Natural killer cell treated with Interleukin-12 subunit alpha and Interleukin-12 subunit beta and Interleukin-15 and Interleukin-18, amount 100 ng/mL, for 72 hours (primary cell): ENCODE data around the gene APBB1. TPM values are rescaled to one million over a fixed set of nuclear protein-coding genes. Genes with fewer than 3 reads are reported as not detected.
A peak's percentile ranks its signal among the peaks of the same experiment; 100 is the strongest.

ENCODE experiments used
- ATAC-seq, 2 donors: fragments of 150-1000 bp; cut with Tn5 transposase in 1 of 2; sonication (Bioruptor Pico), chemical (Tn5 transposase) in 1 of 2; 2 replicates each; pipeline ENCODE4 v1.10.0; 2021
- DNase-seq: peaks from one replicate; pipeline ENCODE4 v3.0.0; 2022; ENCODE audit warnings: low spot score
- H3K27ac Mint-ChIP-seq, 2 donors: 1 replicate in 1 of 2; 2 replicates in 1 of 2; pipeline ENCODE4 v1.8.0; 2022; ENCODE audit warnings: mixed read lengths in 2 of 2, mild to moderate bottlenecking in 1 of 2, moderate library complexity in 1 of 2
- H3K27me3 Mint-ChIP-seq, 2 donors: 1 replicate in 1 of 2; 2 replicates in 1 of 2; pipeline ENCODE4 v1.8.0; 2022; ENCODE audit warnings: mixed read lengths in 2 of 2
- H3K36me3 Mint-ChIP-seq: one replicate; pipeline ENCODE4 v1.8.0; 2022; ENCODE audit warnings: mixed read lengths
- H3K4me1 Mint-ChIP-seq, 2 donors: 1 replicate in 1 of 2; 2 replicates in 1 of 2; pipeline ENCODE4 v1.8.0; 2022; ENCODE audit warnings: low read depth in 2 of 2, mixed read lengths in 2 of 2, mild to moderate bottlenecking in 1 of 2
- H3K4me3 Mint-ChIP-seq: one replicate; pipeline ENCODE4 v1.8.0; 2022; ENCODE audit warnings: mixed read lengths
- H3K9me3 Mint-ChIP-seq: 2 replicates; pipeline ENCODE4 v1.8.0; 2022; ENCODE audit warnings: mixed read lengths
- total RNA-seq, 2 donors: library from RNA; stranded (reverse); gene quantifications; one replicate each; pipeline ENCODE4 v1.2.3, GENCODE V29; 2022

APBB1 gene
- total RNA-seq, result 10 to 100 TPM; 25.5 to 27.5 TPM

DNA sequence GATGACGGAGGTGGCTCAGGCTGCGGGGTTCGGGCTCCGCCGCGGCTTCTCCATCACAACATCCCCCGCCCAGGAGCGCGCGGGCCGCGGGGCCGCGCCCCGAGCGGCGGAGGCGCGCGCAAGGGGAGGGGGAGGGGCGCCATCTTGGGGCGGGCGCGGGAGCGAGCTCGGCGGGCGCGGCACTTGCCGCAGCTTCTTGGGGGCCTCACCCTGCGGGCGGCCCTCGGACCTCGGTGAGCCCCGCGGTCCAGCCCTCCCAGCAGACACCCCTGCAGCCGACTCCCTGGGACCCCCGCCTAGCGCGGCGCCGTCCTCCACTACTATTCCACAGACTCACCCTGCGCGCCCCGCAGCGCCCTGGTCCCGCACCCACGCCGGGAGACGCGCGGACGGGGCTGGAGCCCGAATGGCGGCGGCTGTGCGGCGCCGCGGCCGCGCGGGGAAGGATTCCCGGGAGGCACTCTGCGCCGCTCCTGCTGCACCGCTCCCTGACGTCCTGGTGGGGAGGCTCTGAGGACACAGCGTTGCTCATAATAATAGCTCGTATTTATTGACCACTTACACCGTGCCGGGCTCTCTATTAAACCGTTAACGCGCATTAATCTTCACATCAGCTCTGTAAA is at the start of gene APBB1:
TSS of gene APBB1 (minus strand) at position 86 of the 623 bp plus-strand sequence. CDS start 7,747 bp downstream, outside the sequence.
- Mint-ChIP-seq H3K27me3 (peaks cover 17 to 30% of the 10 kb centered on the region in 2 donors), H3K4me3 (peak within 1 kb of the TSS; percentile 80), H3K27ac (peak within 1 kb of the TSS in 1 of 2 donors; percentile 43), H3K36me3 (no peaks in the 10 kb centered on the region), H3K9me3 (no peaks in the 10 kb centered on the region), H3K4me1 (peaks cover 2 to 5% of the 10 kb centered on the region in 2 donors)
- DNase-seq, result peak; percentile 75
- peak; percentile 87 for ATAC-seq

DNA sequence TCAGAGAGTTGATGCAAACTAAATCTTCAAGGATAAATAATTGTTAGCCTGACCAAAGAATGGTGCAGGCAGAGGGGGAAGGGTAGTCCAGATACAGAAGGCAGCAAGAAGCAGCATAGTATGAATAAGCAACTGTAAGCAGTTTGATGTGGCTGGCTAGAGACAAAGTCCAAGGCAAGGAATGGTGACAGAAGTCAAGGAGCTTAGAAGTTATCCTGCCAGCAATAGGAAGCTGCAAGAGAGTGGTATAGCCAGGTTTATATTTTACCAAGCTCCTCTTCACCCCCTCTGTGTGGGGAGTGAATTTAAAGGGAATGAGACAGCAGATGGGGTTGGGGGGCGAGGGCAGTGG is 40.2 kb upstream of the APBB1 start:
- Mint-ChIP-seq H3K27ac (no peak overlapping the region), H3K36me3 (no peaks in the 10 kb centered on the region), H3K9me3 (no peaks in the 10 kb centered on the region), H3K4me3 (no peak overlapping the region), H3K27me3 (no peaks in the 10 kb centered on the region), H3K4me1 (no peaks in the 10 kb centered on the region)
- ATAC-seq (no peak), DNase-seq (no peak)

DNA sequence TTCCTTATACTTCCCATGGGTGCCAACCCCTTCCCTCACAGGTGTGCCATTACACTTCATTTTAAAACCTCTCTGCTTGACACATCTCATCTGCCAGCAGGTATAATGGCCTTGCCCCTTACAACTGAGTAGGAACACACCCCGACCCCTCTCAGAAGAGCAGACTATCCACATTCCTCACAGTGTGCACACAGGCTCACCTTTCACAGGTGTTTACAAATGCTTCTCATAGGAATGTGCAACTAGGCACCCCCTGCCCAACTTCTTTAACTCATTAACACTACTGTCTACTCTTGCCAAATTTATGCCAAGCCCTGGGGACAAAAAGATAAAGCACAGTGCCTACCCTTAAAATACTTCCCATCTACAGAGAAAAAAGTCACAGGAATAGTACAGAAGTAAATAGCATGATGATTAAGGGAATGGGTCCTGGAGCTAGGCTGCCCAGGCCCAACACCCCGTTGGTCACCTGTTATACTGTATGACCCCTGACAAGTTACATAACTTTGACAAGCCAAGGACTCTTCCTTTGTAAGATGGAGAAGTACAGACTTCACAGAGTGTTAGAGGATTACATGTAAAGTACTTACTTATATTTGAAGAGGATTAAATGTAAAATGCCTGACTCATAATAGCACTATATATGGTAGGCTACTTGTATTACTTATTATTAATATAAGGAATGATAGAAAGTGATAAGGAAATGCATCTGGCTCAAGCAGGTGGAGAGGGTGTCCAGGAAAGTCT is 39.6 kb upstream of the APBB1 start:
- Mint-ChIP-seq H3K4me3 (no peak overlapping the region), H3K27me3 (no peaks in the 10 kb centered on the region), H3K4me1 (no peaks in the 10 kb centered on the region), H3K9me3 (no peaks in the 10 kb centered on the region), H3K27ac (no peak overlapping the region), H3K36me3 (no peaks in the 10 kb centered on the region)
- peak in 1 of 2 donors; percentile 15 for ATAC-seq
- no peak for DNase-seq

DNA sequence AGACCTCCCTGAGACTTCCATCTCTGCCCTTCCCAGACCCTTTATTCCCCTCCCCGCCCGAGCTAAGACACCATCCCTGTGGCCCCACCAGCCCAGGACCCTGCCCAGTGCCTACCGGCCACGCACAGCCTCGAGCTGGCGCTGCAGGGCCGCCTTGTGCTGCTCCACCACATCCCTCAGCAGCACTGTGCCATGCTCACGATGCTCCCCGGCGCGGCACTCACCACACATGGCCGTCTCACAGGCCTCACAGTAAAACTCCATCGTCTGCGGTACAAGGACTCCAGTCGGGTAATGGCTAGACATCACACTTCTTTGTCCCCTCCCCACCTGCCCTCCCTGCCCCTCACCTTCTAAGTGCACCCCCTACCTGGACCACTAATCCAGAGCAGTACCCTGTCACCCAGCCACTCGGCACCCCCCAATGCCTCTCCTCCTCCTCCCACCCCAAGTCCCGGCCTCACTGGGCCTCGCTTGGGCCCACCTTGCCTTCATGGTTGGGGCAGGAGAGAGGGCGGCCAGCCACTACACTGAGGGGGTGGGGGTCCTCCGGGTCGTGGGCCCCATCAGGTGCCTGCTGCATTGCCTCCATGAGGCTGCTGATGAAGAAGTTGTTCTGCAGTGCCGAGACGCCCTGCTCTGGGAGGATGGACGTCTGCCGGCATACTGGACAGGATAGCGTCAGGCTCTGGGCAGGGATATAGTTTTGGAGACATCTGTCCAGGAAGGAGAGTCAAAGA is 38.9 kb upstream of the APBB1 start:
- Mint-ChIP-seq H3K4me3 (no peak overlapping the region), H3K36me3 (no peaks in the 10 kb centered on the region), H3K9me3 (no peaks in the 10 kb centered on the region), H3K27me3 (no peaks in the 10 kb centered on the region), H3K27ac (no peak overlapping the region), H3K4me1 (no peaks in the 10 kb centered on the region)
- DNase-seq (no peak), ATAC-seq (peak; percentile 8 to 33)

DNA sequence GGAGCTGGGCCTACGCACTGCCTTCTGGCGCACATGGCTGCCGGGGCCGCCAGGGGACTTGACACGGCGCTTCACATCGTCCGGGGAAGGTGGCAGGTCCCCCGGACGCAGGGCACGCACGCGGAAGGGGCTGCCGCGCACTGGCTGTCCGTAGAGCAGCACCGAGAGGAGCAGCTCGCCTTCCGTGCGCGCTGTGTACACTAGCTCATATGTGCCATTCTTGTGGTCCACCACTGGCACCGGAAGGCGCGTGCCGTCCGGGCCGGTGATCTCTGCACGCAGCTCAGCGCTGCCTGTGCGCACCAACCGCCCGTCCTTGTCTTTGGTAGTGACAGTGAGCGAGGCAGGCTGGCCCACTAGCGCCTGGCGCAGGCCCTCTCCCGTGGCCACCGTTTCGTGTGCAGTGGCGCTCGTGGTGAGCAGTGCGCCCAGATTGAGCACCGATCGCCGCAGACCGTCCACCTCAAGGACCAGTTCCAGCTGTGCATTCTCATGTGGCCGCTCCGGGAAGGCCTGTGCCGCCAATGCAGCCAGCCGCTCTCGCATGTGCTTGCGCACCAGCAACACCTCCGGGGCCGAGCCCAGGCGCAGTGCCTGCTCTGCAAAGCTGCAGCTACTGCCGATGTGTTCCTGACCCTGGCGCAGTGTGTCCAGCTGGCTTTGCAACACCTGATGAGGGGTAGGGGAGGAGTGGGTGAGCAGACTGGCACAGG is 37.6 kb upstream of the APBB1 start:
- no peak for DNase-seq
- ATAC-seq, result no peak
- no peak overlapping the region for H3K4me3 Mint-ChIP-seq
- no peaks in the 10 kb centered on the region for H3K4me1 Mint-ChIP-seq
- H3K27me3 Mint-ChIP-seq, result no peaks in the 10 kb centered on the region
- no peaks in the 10 kb centered on the region for H3K9me3 Mint-ChIP-seq
- no peaks in the 10 kb centered on the region for H3K36me3 Mint-ChIP-seq
- H3K27ac Mint-ChIP-seq, result no peak overlapping the region

DNA sequence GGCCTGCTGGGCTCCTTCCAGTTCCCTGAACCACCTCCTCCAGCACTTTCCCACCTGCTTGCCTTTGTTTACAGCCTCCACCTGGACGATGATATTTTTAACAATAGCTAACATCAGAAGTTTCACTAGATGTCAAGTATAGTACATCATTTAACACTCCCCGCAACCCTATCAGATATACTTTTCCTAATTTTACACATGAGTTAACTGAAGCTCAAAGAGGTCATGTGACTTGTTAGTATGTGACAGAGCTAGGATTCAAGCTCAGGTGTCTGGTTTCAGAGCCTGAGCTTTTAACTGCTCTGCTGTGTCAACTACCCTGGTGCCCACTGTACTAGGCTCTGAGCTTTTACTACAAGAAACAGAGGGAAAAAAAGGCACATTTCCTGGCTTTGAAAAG is 36.2 kb upstream of the APBB1 start:
- no peaks in the 10 kb centered on the region for H3K36me3 Mint-ChIP-seq
- no peak overlapping the region for H3K27ac Mint-ChIP-seq
- ATAC-seq (no peak), DNase-seq (no peak)
- H3K9me3 Mint-ChIP-seq, result no peaks in the 10 kb centered on the region
- no peaks in the 10 kb centered on the region for H3K4me1 Mint-ChIP-seq
- H3K27me3 Mint-ChIP-seq, result no peaks in the 10 kb centered on the region
- no peak overlapping the region for H3K4me3 Mint-ChIP-seq

DNA sequence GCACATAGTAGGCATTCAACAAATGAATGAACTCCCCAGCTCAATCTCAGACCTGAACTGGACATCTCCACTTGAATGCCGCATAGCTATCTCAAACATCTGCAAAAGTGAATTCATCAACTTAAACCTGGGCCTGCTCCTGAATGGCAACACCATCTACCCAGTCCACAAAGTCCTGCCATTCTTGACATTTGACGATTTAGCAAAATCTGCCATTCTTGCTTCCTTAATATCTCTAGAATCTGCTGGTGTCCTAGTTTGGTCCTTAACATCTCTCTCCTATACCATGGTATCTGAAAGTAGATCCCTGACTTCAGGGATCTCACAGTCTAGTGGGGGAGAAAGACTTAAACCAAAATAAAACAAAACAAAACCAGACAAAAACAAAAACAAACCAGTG is 34.3 kb upstream of the APBB1 start:
- Mint-ChIP-seq H3K27me3 (no peaks in the 10 kb centered on the region), H3K4me1 (no peaks in the 10 kb centered on the region), H3K9me3 (no peaks in the 10 kb centered on the region), H3K27ac (no peak overlapping the region), H3K4me3 (no peak overlapping the region), H3K36me3 (no peaks in the 10 kb centered on the region)
- DNase-seq, result no peak
- no peak for ATAC-seq

DNA sequence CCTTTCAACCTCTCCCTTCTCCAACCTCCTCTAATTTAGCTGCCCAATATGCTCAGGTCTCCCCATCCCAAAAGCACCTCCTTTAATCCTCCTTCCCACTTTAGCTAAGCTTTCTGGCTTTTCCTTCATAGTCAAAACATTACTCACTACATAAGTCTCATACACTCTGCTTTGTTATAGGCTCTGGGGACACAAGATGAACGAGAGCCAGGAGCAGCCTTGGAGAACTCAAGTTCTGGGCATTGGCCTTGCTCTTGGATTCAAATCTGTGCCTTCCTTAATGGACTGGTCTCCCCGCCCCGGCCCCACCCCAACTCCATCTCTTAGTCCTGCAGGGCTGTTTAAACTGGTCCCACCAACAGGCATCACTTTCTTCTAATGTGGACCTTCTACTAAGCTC is 33.3 kb upstream of the APBB1 start:
- Mint-ChIP-seq H3K36me3 (no peaks in the 10 kb centered on the region), H3K27me3 (no peaks in the 10 kb centered on the region), H3K27ac (no peak overlapping the region), H3K4me3 (no peak overlapping the region), H3K4me1 (no peaks in the 10 kb centered on the region), H3K9me3 (no peaks in the 10 kb centered on the region)
- ATAC-seq, result no peak
- DNase-seq, result no peak

DNA sequence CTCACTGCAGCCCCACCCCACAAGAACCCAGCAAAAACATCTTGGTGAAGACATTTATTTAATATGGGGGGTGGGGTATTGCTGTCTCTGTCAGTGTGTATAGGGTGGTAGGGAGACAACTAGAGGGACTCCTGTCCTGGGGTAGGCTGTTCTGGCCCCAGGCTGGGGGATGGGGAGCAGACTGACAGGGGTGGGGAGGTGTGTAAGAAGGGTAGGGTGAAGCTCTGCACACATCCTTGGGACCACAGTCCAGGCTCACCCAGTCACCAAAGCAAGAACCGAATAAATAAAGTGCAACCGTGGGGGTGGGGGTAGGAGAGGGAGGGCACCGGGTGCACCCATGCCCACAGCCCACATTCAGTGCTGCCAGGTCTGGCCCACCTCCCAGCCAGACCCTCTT is 29.7 kb upstream of the APBB1 start:
- H3K27ac Mint-ChIP-seq, result no peak overlapping the region
- DNase-seq (no peak), ATAC-seq (no peak)
- no peak overlapping the region for H3K4me3 Mint-ChIP-seq
- H3K9me3 Mint-ChIP-seq, result no peaks in the 10 kb centered on the region
- no peaks in the 10 kb centered on the region for H3K4me1 Mint-ChIP-seq
- no peaks in the 10 kb centered on the region for H3K36me3 Mint-ChIP-seq
- H3K27me3 Mint-ChIP-seq, result no peaks in the 10 kb centered on the region

DNA sequence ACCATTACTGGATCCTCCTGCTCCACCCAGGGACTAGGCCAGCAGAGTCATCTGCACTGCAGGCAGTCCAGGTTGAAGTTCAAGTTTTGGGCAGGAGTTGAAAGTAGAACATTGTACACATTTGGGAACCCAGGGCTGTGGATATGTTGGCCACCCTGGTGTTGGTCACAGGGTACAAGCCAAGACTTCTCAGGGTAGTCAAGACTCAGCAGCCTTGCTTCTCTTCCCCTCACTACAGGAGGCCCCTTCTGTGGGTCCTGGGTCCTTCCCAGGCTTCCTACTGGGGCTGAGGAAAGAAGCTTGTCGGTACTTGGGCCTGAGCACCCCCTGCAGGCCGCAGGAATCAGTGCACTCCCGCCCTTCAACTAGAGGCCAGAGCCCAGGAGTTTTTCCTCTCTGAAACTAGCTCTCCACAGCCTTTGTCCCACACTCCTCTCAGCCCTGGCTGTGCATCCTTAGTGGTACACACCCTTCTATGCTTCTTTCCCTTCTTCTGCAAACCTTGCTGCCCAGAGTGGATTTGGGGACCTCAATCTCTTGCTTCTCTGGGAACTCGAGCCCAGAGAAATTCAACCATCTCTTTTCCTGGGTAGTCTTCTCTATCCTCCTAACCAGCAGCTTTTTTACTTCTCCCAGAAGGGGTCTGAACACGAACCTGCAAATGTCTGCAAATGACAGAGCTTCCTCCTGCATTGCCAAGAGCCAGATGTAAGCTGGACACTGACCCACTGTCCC is 24.5 kb upstream of the APBB1 start:
- no peaks in the 10 kb centered on the region for H3K27me3 Mint-ChIP-seq
- no peak overlapping the region for H3K4me3 Mint-ChIP-seq
- no peaks in the 10 kb centered on the region for H3K4me1 Mint-ChIP-seq
- H3K27ac Mint-ChIP-seq, result no peak overlapping the region
- DNase-seq, result peak; percentile 68
- ATAC-seq, result peak; percentile 78 to 84
- H3K9me3 Mint-ChIP-seq, result no peaks in the 10 kb centered on the region
- H3K36me3 Mint-ChIP-seq, result no peaks in the 10 kb centered on the region

DNA sequence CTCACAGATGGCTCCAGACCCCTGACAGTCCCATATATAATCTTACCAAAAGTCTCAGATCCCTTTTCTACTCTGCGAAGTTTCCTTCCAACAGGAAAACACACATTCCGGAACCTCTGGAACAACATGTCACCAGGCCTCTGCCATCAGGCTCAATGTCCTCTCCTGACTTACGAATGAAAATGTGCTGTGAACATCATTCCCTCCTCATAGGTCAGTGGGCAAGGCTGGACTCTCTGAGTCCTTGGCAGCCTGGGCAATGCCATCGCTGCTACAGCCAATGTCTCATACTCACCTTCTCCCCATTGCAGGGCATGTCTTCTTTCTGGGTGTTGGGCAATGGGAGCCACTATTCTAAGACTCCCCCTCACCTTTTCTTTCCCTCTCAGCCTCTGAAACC is 23.5 kb upstream of the APBB1 start:
- Mint-ChIP-seq H3K27me3 (no peaks in the 10 kb centered on the region), H3K27ac (no peak overlapping the region), H3K9me3 (no peaks in the 10 kb centered on the region), H3K4me1 (no peaks in the 10 kb centered on the region), H3K36me3 (no peaks in the 10 kb centered on the region), H3K4me3 (no peak overlapping the region)
- DNase-seq (no peak), ATAC-seq (no peak)

DNA sequence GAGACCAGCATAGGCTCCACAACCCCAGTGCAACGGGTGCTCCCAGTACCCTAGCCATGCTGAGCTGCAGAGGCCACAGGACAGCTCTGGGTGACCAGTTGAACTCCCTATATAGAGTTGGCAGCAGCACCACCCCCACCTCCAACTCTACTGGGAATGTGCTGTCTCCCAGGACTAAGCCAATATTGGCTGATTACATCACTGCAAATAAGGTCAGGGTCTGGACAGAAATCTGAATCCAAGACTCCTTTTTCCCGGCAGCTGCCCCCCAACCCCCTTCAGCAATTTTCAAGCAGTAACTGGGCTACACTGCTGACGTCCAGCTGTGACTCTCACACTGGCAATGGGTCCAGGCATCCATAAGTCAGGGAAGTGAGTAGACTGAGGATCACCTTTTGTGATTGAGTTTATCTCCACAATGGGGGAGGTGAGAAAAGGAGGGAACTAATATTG is 22.0 kb upstream of the APBB1 start, which contains the start of gene HPX:
TSS of gene HPX (minus strand) at position 82 of the 453 bp plus-strand sequence. CDS start at position 58, 24 bp downstream.
- no peak within 1 kb of the TSS for H3K27ac Mint-ChIP-seq

DNA sequence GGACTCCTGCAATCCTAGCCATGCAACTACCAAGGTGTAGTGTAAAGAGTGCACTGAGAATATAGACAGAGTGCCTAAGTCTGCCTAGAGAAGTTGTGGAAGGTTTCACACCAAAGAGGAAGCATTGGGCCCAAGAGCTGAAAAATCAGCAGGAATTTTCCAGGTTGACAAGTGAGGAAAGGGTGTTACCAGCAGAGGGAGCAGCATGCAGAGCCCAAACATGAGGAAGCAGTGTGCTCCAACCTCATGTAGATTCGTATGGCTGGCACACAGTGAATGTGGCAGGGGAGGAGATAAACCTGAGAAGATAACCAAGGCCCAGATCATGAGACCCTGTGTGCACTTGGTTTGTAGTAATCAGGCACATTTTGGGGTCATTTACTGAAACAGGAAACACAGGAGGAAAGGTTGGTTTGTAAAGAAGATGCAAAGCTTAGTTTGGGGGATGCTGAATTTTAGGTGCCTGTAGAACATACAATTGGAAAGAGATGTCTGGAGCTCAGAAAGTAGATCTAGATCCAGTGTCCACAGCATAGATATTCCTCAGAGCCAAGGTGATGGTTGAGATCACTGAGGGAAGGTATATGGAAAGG is 20.2 kb upstream of the APBB1 start:
- Mint-ChIP-seq H3K4me3 (no peak overlapping the region), H3K27ac (no peak overlapping the region), H3K4me1 (peaks cover 3 to 5% of the 10 kb centered on the region in 2 donors), H3K9me3 (no peaks in the 10 kb centered on the region), H3K27me3 (peaks cover 0 to 2% of the 10 kb centered on the region in 2 donors), H3K36me3 (no peaks in the 10 kb centered on the region)
- ATAC-seq (no peak), DNase-seq (no peak)

More for the DNA sequence above, 22.0 kb upstream of the APBB1 start, which contains the start of gene HPX:
- H3K36me3 Mint-ChIP-seq, result no peaks in the 10 kb centered on the region
- DNase-seq (no peak), ATAC-seq (no peak)
- H3K4me3 Mint-ChIP-seq, result no peak within 1 kb of the TSS
- peaks cover 0 to under 1% of the 10 kb centered on the region in 2 donors for H3K27me3 Mint-ChIP-seq
- peaks cover under 1 to 2% of the 10 kb centered on the region in 2 donors for H3K4me1 Mint-ChIP-seq
- H3K9me3 Mint-ChIP-seq, result no peaks in the 10 kb centered on the region
